ENCODE data around the gene FAM117A.

DNA sequence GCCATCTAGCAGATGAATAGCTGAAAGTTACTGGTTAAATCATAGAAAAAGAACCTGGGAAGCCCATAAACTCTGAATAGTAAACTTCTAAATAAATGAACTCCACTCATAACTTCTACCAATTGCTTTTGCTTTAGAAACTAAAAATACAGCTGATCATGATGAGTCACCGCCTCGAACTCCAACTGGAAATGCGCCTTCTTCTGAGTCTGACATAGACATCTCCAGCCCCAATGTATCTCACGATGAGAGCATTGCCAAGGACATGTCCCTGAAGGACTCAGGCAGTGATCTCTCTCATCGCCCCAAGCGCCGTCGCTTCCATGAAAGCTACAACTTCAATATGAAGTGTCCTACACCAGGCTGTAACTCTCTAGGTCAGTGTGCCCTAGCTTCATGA lies 34.3 kb upstream of the FAM117A start:
- no peak for TF ChIP-seq POLR2AphosphoS5 (IDR thresholded peaks at IDR 0.05; ENCODE audit: borderline replicate concordance, low read depth, low read length)
- no peak for TF ChIP-seq EZH2 (IDR thresholded peaks at IDR 0.05)

Measured in SK-N-MC (cell line).